Measurements from ENCODE around the gene VAV2. TPM values are rescaled to one million over a fixed set of nuclear protein-coding genes. Genes with fewer than 3 reads are reported as not detected.

VAV2 gene
- total RNA-seq, 2 experiments from 2014 or later, result 11.0 to 27.8 TPM

GRCh38 chr9:133878402-133878801 is 113.7 kb downstream of the VAV2 start:
- H3K9me2 ChIP-seq (ENCODE audit: insufficient read depth, low read length), result no peaks in the 10 kb centered on the region
- no peak overlapping the region for H2AFZ ChIP-seq (ENCODE audit: low read length)
- H3K4me3 ChIP-seq (ENCODE audit: low read depth, low read length, poor library complexity, severe bottlenecking), result no peak overlapping the region
- intact Hi-C loops (cut with micrococcal nuclease; ENCODE audit: unreplicated experiment), result loop anchor here (5.0 kb wide), 1 partner anchor 114 kb away; the partner anchor contains the start of gene VAV2
- no peaks in the 10 kb centered on the region for H3K36me3 ChIP-seq (ENCODE audit: insufficient read depth, low read length)
- ChIA-PET CTCF (ENCODE audit: unreplicated experiment) (interaction anchor here (0.6 kb wide), 1 partner anchor 12 kb away, joined by 4 read pairs; no protein-coding TSS in a partner anchor), POLR2A (no interaction called here)
- DNase-seq (ENCODE audit: low spot score), result no peak
- H3K4me1 ChIP-seq (ENCODE audit: insufficient read depth, low read length, poor library complexity, severe bottlenecking), result no peaks in the 10 kb centered on the region
- no peaks in the 10 kb centered on the region for H3K79me2 ChIP-seq (ENCODE audit: insufficient read depth, low read depth, low read length)
- H3K4me2 ChIP-seq (ENCODE audit: low read length), result no peak overlapping the region
- H3K9me3 ChIP-seq (ENCODE audit: low read length), result no peaks in the 10 kb centered on the region
- H3K27ac ChIP-seq (ENCODE audit: low read depth, low read length, poor library complexity, severe bottlenecking), result no peak overlapping the region
- BruUV-seq (replicated peaks), result no TSS peak
- no peak for TF ChIP-seq CTCF (conservative IDR thresholded peaks at IDR 0.05; ENCODE audit: low read length)
- no peak for TF ChIP-seq EZH2phosphoT487 (IDR thresholded peaks at IDR 0.05; ENCODE audit: borderline replicate concordance, low read depth, low read length)
- H4K20me1 ChIP-seq (ENCODE audit: insufficient read depth, low read length), result no peaks in the 10 kb centered on the region; the same call in 1 of the 2 replicates

- H3K27ac ChIP-seq (ENCODE audit: low read depth, low read length, poor library complexity, severe bottlenecking), result no peak overlapping the region
- no peak overlapping the region for H3K4me2 ChIP-seq (ENCODE audit: low read length)
- H3K79me2 ChIP-seq (ENCODE audit: insufficient read depth, low read depth, low read length), result no peaks in the 10 kb centered on the region
- ChIA-PET POLR2A (no interaction called here), CTCF (ENCODE audit: unreplicated experiment) (interaction anchor here (0.6 kb wide), 1 partner anchor 13 kb away, joined by 4 read pairs; no protein-coding TSS in a partner anchor)
- intact Hi-C loops (cut with micrococcal nuclease; ENCODE audit: unreplicated experiment), result loop anchor here (5.0 kb wide), 1 partner anchor 114 kb away; the partner anchor contains the start of gene VAV2
- no peak overlapping the region for H3K4me3 ChIP-seq (ENCODE audit: low read depth, low read length, poor library complexity, severe bottlenecking)
- no TSS peak for BruUV-seq (replicated peaks)
- no peak for DNase-seq (ENCODE audit: low spot score)
- no peaks in the 10 kb centered on the region for H3K4me1 ChIP-seq (ENCODE audit: insufficient read depth, low read length, poor library complexity, severe bottlenecking)
- H3K9me3 ChIP-seq (ENCODE audit: low read length), result no peaks in the 10 kb centered on the region
- H3K9me2 ChIP-seq (ENCODE audit: insufficient read depth, low read length), result no peaks in the 10 kb centered on the region
- no peak for TF ChIP-seq CTCF (conservative IDR thresholded peaks at IDR 0.05; ENCODE audit: low read length)
- no peak for TF ChIP-seq EZH2phosphoT487 (IDR thresholded peaks at IDR 0.05; ENCODE audit: borderline replicate concordance, low read depth, low read length)
- H4K20me1 ChIP-seq (ENCODE audit: insufficient read depth, low read length), result no peaks in the 10 kb centered on the region; the same call in 1 of the 2 replicates
- H3K36me3 ChIP-seq (ENCODE audit: insufficient read depth, low read length), result no peaks in the 10 kb centered on the region
- H2AFZ ChIP-seq (ENCODE audit: low read length), result no peak overlapping the region
Measured at GRCh38 chr9:133877967-133878366, 114.2 kb downstream of the VAV2 start.

GRCh38 chr9:133877327-133877726 is 114.8 kb downstream of the VAV2 start:
- TF ChIP-seq EZH2phosphoT487 (IDR thresholded peaks at IDR 0.05; ENCODE audit: borderline replicate concordance, low read depth, low read length), result no peak
- no peak for TF ChIP-seq CTCF (conservative IDR thresholded peaks at IDR 0.05; ENCODE audit: low read length)
- Histone ChIP-seq H3K9me3 (ENCODE audit: low read length) (no peaks in the 10 kb centered on the region), H3K4me1 (ENCODE audit: insufficient read depth, low read length, poor library complexity, severe bottlenecking) (no peaks in the 10 kb centered on the region), H3K4me3 (ENCODE audit: low read depth, low read length, poor library complexity, severe bottlenecking) (no peak overlapping the region), H2AFZ (ENCODE audit: low read length) (no peak overlapping the region), H3K79me2 (ENCODE audit: insufficient read depth, low read depth, low read length) (no peaks in the 10 kb centered on the region), H3K36me3 (ENCODE audit: insufficient read depth, low read length) (no peaks in the 10 kb centered on the region), H3K27ac (ENCODE audit: low read depth, low read length, poor library complexity, severe bottlenecking) (no peak overlapping the region), H4K20me1 (ENCODE audit: insufficient read depth, low read length) (no peaks in the 10 kb centered on the region; the same call in 1 of the 2 replicates), H3K4me2 (ENCODE audit: low read length) (no peak overlapping the region), H3K9me2 (ENCODE audit: insufficient read depth, low read length) (no peaks in the 10 kb centered on the region)
- intact Hi-C loops (cut with micrococcal nuclease; ENCODE audit: unreplicated experiment), result loop anchor here (5.0 kb wide), 1 partner anchor 115 kb away; the partner anchor contains the start of gene VAV2
- ChIA-PET POLR2A (no interaction called here), CTCF (ENCODE audit: unreplicated experiment) (no interaction called here)
- BruUV-seq (replicated peaks), result no TSS peak
- no peak for DNase-seq (ENCODE audit: low spot score)
